Right lobe of liver (tissue), 4 donors: ENCODE data around the gene REG4.

Experiments
- POLR2A ChIP-seq: fragments of 450-650 bp; IDR thresholded peaks from one replicate; pipeline ENCODE4 v1.6.1; 2017; ENCODE audit warnings: antibody characterized with exemption, mild to moderate bottlenecking
- TF ChIP-seq, protein P1 (sequence below), 4 donors: fragments of 200-600 bp in 3 of 4; fragments of 450-650 bp in 1 of 4; IDR thresholded peaks; one replicate each; pipeline versions ENCODE4 v1.5.1 to v1.8.0; 2016 to 2022; ENCODE audit warnings: antibody characterized with exemption in 4 of 4, mild to moderate bottlenecking in 2 of 4
- donor health status: DM: no; HTN: no; CAD: no.
- donor health status: DM: no; HTN: no; CAD: no.
- donor health status: DM: no; HTN: yes; CAD: no.

DNA sequence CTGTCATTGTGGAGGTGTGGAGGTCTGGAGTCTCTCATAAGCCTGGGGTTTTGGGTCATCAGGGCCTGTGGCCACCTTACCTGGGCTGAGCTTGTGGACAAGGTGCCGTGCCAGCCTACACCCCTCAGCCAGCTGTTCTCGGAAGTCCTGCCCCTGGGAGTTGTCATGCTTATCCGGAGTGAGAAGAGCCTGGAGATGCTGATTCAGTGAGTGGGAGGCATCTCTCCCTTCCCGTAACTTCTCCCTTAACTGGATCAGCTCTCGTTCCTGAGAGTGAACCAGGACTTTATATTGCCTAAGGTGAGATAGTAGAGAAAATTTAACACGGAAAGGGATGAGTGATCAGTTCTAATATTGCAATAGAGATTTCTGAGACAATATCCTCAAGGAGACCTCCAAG, 30.0 kb upstream of the REG4 start:
- TF ChIP-seq POLR2A, result no peak
- TF ChIP-seq, protein P1, sequence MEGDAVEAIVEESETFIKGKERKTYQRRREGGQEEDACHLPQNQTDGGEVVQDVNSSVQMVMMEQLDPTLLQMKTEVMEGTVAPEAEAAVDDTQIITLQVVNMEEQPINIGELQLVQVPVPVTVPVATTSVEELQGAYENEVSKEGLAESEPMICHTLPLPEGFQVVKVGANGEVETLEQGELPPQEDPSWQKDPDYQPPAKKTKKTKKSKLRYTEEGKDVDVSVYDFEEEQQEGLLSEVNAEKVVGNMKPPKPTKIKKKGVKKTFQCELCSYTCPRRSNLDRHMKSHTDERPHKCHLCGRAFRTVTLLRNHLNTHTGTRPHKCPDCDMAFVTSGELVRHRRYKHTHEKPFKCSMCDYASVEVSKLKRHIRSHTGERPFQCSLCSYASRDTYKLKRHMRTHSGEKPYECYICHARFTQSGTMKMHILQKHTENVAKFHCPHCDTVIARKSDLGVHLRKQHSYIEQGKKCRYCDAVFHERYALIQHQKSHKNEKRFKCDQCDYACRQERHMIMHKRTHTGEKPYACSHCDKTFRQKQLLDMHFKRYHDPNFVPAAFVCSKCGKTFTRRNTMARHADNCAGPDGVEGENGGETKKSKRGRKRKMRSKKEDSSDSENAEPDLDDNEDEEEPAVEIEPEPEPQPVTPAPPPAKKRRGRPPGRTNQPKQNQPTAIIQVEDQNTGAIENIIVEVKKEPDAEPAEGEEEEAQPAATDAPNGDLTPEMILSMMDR (IDR thresholded peaks at IDR 0.05), result no peak
